HL-60 (cell line): ENCODE results near the gene RDH16.
"Not testable (repeated sequence)": the region's sequence is repeated elsewhere in the genome, so short reads cannot be mapped to it uniquely, and the experiment has no call there.

Experiments used
- DNase-seq, 2 experiments: peaks; one replicate each; pipeline ENCODE4 v3.0.0-alpha.2; 2010 to 2020; ENCODE audit warnings: low read depth in 1 of 2, low spot score in 1 of 2
- H3K27ac ChIP-seq: fragments of 250-450 bp; sonication (Bioruptor Pico); replicated peaks from 2 replicates; pipeline ENCODE4 v1.5.1; 2020; ENCODE audit warnings: mild to moderate bottlenecking, moderate library complexity
- H3K27me3 ChIP-seq: fragments of 250-450 bp; sonication (Bioruptor Pico); 2 replicates; pipeline ENCODE4 v1.5.1; 2021; ENCODE audit warnings: mild to moderate bottlenecking, moderate library complexity; ENCODE audit not compliant: insufficient read depth, poor library complexity, severe bottlenecking
- H3K4me3 ChIP-seq: replicated peaks from 2 replicates; pipeline ENCODE4 v1.5.1; 2011; ENCODE audit warnings: mild to moderate bottlenecking, control low read depth, low read length; ENCODE audit not compliant: insufficient read depth
- GABPA ChIP-seq: IDR thresholded peaks from 2 replicates; pipeline ENCODE4 v1.6.1; 2012; ENCODE audit warnings: low read depth
- POLR2AphosphoS5 ChIP-seq: IDR thresholded peaks from 2 replicates; pipeline ENCODE4 v1.6.1; 2012; ENCODE audit warnings: low read depth
- REST ChIP-seq: IDR thresholded peaks from 2 replicates; pipeline ENCODE4 v1.6.1; 2012; ENCODE audit warnings: low read depth; ENCODE audit not compliant: insufficient replicate concordance
- SPI1 ChIP-seq: IDR thresholded peaks from 2 replicates; pipeline ENCODE4 v1.6.1; 2012; ENCODE audit warnings: low read depth, mild to moderate bottlenecking, borderline replicate concordance
- TF ChIP-seq, protein P1 (sequence below): IDR thresholded peaks from one replicate; pipeline ENCODE4 v1.5.1; 2011; ENCODE audit warnings: low read length, control low read depth, inconsistent platforms; ENCODE audit not compliant: insufficient read depth

The RDH16 gene

GRCh38 chr12:56943878-56944277, 13.5 kb downstream of the RDH16 start:
- TF ChIP-seq SPI1 = no peak
- no peak for TF ChIP-seq GABPA
- TF ChIP-seq, protein P1, sequence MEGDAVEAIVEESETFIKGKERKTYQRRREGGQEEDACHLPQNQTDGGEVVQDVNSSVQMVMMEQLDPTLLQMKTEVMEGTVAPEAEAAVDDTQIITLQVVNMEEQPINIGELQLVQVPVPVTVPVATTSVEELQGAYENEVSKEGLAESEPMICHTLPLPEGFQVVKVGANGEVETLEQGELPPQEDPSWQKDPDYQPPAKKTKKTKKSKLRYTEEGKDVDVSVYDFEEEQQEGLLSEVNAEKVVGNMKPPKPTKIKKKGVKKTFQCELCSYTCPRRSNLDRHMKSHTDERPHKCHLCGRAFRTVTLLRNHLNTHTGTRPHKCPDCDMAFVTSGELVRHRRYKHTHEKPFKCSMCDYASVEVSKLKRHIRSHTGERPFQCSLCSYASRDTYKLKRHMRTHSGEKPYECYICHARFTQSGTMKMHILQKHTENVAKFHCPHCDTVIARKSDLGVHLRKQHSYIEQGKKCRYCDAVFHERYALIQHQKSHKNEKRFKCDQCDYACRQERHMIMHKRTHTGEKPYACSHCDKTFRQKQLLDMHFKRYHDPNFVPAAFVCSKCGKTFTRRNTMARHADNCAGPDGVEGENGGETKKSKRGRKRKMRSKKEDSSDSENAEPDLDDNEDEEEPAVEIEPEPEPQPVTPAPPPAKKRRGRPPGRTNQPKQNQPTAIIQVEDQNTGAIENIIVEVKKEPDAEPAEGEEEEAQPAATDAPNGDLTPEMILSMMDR = no peak
- TF ChIP-seq POLR2AphosphoS5 = no peak
- TF ChIP-seq REST = no peak

DNA sequence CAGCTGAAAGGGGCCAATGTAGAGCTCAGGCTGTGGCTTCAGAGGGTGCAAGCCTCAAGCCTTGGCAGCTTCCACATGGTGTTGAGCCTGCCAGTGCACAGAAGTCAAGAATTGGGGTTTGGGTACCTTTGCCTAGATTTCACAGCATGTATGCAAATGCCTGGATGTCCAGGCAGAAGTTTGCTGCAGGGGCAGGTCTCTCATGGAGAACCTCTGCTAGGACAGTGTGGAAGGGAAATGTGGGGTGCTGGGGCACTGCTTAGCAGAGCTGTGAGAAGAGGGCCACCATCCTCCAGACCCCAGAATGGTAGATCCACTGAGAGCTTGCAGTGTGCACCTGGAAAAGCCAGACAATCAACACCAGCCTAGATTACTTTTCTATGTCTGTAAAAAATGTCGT, 14.0 kb downstream of the RDH16 start:
- H3K27me3 ChIP-seq = not testable (repeated sequence)

More at GRCh38 chr12:56943878-56944277, 13.5 kb downstream of the RDH16 start:
- DNase-seq = no peak
- H3K27ac ChIP-seq = no peak overlapping the region
- no peaks in the 10 kb centered on the region for H3K27me3 ChIP-seq
- H3K4me3 ChIP-seq = no peak overlapping the region

DNA sequence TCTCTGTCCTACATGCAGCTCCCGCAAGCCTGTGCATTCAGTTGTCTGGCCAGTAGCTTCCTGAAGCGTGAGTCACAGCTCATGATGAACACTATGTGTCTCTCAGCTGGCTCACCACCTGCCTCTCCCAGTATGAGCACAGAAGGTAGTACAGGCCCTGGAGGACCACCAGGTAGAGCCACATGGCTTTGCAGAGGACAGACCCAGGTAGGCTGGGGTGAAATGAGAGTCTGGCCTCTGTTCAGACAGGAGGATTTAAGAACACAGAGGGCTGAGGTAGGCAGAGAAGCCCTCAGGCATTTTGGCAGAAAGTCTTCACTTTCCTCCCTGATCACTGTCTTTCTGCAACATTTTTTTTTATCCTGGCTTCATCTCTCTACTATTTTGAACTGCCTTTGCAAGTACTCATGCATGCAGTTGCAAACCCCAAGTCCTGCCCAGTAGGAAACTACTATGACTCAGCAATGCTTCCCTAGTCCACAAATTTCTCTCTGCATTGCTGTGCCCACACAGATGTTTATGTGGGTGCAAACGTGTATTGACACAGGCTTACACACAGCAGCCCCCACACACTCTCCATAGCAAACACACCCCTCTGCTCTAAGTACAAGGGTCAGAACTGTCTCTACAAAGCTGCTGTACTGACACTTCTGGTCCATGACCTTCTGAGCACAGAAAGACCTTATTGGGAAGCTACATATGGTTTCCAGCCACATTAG, 15.9 kb downstream of the RDH16 start:
- peak; percentile 51 to 80 for DNase-seq
- no peak for TF ChIP-seq REST
- no peak for TF ChIP-seq GABPA
- TF ChIP-seq, protein P1 = no peak
- no peak for TF ChIP-seq SPI1
- TF ChIP-seq POLR2AphosphoS5 = no peak
- Histone ChIP-seq H3K27ac (peak overlapping the region; percentile 52), H3K27me3 (no peaks in the 10 kb centered on the region), H3K4me3 (no peak overlapping the region)

More for the DNA sequence above, 14.0 kb downstream of the RDH16 start:
- H3K4me3 ChIP-seq, H3K27ac ChIP-seq, DNase-seq: not testable (repeated sequence)

- H3K27me3 ChIP-seq, H3K4me3 ChIP-seq, DNase-seq: not testable (repeated sequence)
- H3K27ac ChIP-seq = peak overlapping the region; percentile 52; the same call in 1 of the 2 replicates
Measured at GRCh38 chr12:56940942-56941298, 16.5 kb downstream of the RDH16 start.

- H3K27me3 ChIP-seq = no peaks in the 10 kb centered on the region
- H3K4me3 ChIP-seq = no peak overlapping the region
- H3K27ac ChIP-seq = no peak overlapping the region
- DNase-seq = no peak
- TF ChIP-seq SPI1 (no peak), GABPA (no peak), REST (no peak), POLR2AphosphoS5 (no peak)
- TF ChIP-seq, protein P1 = no peak
Measured at GRCh38 chr12:56935752-56936151, 21.7 kb downstream of the RDH16 start.
